ENCODE measurements around the gene PET100.

PET100 gene, protein sequence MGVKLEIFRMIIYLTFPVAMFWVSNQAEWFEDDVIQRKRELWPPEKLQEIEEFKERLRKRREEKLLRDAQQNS

GRCh38 chr19:7629347-7630054 is at the start of gene PET100, which contains the start of gene XAB2:
Gene PET100 (plus strand): TSS chr19:7629793. CDS start chr19:7629834, 41 bp downstream.
Gene XAB2 (minus strand): TSS chr19:7629545. CDS start chr19:7629527, 18 bp downstream.
- peak within 1 kb of the TSS; percentile 66; the same call in 1 of the 2 replicates for H3K27ac ChIP-seq

DNA sequence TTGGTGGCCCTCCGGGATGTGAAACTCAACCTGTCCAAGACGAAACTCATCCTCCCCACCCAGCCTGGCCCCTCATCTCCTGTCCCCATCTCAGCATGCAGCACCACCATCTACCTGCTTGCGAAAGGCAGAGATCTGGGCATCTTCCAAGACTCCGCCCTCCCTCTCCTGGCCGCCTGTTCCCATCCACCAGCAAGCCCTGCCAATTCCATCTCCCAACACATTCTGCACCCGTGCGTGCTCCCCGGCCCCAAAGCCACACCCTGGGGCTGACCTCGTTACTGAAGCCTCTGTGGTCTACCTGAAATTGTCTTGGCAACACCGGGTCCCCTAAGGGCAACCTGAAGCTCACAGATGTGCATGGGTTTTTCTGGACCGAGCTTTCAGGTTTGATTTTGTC is 47.1 kb upstream of the PET100 start:
- no peak for TF ChIP-seq CTCF (conservative IDR thresholded peaks at IDR 0.05)
- no peak overlapping the region for H3K27ac ChIP-seq

More at GRCh38 chr19:7629347-7630054, at the start of gene PET100, which contains the start of gene XAB2:
- no peak for TF ChIP-seq CTCF (conservative IDR thresholded peaks at IDR 0.05)

DNA sequence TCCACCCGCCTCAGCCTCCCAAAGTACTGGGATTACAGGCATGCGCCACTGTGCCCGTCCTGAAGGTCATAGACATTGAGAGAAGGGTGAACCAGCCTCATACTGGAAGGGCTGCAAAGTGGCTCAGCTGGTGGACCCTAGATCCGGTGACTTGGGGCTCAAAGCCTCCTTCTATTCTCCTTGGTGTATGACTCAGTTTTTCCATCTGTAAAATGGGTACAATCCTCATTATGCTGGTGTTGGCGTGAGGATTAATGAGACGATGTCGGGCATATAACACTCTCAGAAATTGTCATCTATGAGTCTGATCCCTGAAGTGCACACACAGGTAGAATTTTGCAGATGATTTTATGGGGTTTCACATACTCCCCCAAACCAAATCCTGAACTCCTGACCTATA is 39.8 kb upstream of the PET100 start:
- TF ChIP-seq CTCF (conservative IDR thresholded peaks at IDR 0.05): no peak
- no peak overlapping the region for H3K27ac ChIP-seq

DNA sequence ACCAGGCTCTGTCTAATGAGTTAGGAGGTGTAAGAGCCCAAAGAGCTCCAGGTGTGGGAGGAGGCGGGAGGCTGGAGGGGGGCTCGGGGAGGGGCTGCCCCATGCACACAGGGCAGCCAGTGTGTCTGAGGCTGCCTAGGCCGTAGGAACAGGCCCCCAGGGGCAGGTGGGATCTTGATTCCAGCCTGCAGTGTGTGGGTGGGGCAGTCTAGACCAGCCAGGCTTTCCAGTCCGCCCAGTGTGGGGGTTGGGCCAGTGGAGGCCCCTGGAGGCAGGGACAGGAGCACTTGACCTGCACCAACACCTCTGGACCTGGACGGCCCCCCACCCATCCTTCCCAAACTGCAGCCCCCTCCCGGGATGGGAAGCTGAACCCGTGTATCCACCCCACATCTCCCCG is 39.3 kb upstream of the PET100 start:
- TF ChIP-seq CTCF (conservative IDR thresholded peaks at IDR 0.05): no peak
- H3K27ac ChIP-seq: no peak overlapping the region

GRCh38 chr19:7595466-7596133 is 34.0 kb upstream of the PET100 start, which contains the start of gene CAMSAP3:
Gene CAMSAP3 (plus strand): TSS chr19:7595863. CDS start chr19:7596003, 140 bp downstream.
- TF ChIP-seq CTCF (conservative IDR thresholded peaks at IDR 0.05): no peak
- peak within 1 kb of the TSS; percentile 74 for H3K27ac ChIP-seq

DNA sequence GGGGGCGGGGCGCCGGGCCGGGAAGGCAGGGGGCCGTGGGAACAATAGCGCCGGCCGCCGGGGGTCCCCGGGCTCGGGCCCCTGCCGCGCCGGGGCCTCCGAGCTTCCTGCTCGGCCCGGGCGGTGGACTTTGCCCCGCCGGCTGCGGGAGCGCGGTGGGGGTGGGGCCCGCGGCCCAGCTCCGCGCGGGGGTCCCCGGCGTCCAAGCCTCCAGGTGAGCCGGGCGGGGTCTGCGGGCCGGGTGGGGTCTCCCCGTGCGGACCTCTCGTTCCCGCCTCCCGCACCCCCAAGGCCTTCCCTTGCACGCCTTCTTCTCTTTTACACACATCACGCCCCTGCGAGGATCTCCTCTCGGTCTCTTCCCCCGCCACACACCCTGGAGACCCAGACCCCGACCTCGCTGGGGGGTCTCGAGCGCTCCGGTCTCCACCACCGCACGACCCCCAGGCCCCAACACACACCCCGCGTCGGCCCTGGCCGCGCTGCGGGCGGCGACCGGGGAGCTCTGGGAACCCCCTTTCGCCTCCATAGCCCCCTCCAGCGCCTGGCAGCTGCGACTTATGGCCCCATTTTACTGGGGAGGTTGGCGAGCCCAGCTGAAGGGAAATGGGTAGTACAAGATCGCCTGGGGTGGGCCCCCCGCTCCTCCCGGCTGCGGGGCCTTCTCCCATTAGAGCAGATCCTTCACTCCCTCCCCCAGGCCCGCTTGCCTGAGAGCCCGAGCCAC is 33.2 kb upstream of the PET100 start:
- TF ChIP-seq CTCF (conservative IDR thresholded peaks at IDR 0.05): no peak
- H3K27ac ChIP-seq: peak overlapping the region; percentile 74

DNA sequence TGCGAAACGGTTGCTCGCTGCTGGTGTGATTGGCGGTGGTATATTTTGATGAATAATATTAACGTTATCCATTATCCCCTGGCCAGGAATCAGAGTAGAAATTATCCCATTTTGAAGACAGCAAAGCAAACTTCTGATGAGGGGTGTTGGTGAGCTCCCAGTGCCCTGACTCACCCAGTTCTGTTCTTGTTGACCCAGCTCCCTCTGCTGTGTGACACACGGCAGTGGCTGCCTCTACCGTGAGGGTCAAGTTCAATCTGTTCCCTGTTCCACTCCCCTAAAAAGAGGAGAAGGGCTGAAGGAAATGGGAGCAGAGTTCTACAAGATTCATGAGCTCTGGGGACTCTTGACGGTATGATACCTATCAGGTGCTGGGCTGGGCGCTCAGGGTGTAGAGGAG is 31.9 kb upstream of the PET100 start:
- no peak for TF ChIP-seq CTCF (conservative IDR thresholded peaks at IDR 0.05)

More for the DNA sequence above, 31.9 kb upstream of the PET100 start:
- no peak overlapping the region for H3K27ac ChIP-seq
